ENCODE data around the gene DLG2. TPM values are rescaled to one million over a fixed set of nuclear protein-coding genes. Genes with fewer than 3 reads are reported as not detected.

DLG2 gene
- total and polyA plus RNA-seq, 2 of the 8 experiments (the other 6 are each of a cell fraction or from before 2014, with no cell fraction given), result 1.7 to 14.3 TPM

DNA sequence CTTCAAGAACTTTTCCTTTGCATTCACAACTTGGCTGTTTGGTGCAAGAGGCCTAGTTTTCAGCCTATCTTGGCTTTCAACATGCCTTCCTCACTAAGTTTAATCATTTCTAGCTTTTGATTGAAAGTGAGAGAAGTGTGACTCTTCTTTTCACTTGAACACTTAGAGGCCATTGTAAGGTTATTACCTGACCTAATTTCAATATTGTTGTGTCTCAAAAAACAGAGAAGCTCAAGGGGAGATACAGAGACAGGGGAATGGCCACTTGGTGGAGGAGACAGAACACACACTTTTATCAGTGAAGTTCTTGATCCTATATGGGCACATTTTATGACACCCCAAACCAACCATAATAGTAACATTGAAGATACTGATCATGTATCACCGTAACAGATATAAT is 532.3 kb downstream of the DLG2 start (continued):
- no peak for TF ChIP-seq JUN (IDR thresholded peaks at IDR 0.05; ENCODE audit: low read depth, low read length)

- H3K27ac ChIP-seq (ENCODE audit: low read depth, low read length), result no peak overlapping the region
- H4K91ac ChIP-seq (replicated peaks; ENCODE audit: insufficient read length, low read length), result no peak overlapping the region
- no peaks in the 10 kb centered on the region for H3K79me2 ChIP-seq (ENCODE audit: control insufficient read depth in 1 of 2, insufficient read depth in 2 of 2, low read length in 2 of 2)
- H4K8ac ChIP-seq (ENCODE audit: extremely low read depth, insufficient read depth, low read length), result no peak overlapping the region
- H3K18ac ChIP-seq (ENCODE audit: extremely low read depth, low read length), result no peak overlapping the region
- no peaks in the 10 kb centered on the region for H3K27me3 ChIP-seq (replicated peaks in 1 of 4; ENCODE audit: control insufficient read depth in 3 of 4, extremely low read depth in 1 of 4, insufficient read depth in 3 of 4, low read length in 3 of 4)
- H3K4ac ChIP-seq (replicated peaks; ENCODE audit: insufficient read length, low read depth, low read length), result no peak overlapping the region
- H3K23ac ChIP-seq (ENCODE audit: insufficient read length), result no peak overlapping the region
- H2BK20ac ChIP-seq (ENCODE audit: low read length), result no peak overlapping the region
- POLR2A ChIA-PET (ENCODE audit: partially characterized antibody), result no interaction called here
- H3K4me3 ChIP-seq (ENCODE audit: extremely low read depth in 1 of 4, insufficient read depth in 2 of 4, low read depth in 3 of 4, low read length in 4 of 4), result no peak overlapping the region
- no peaks in the 10 kb centered on the region for H3K23me2 ChIP-seq (ENCODE audit: low read depth, low read length)
- H2BK120ac ChIP-seq (replicated peaks; ENCODE audit: low read depth, low read length), result no peak overlapping the region
- H3K4me1 ChIP-seq (replicated peaks in 1 of 4; ENCODE audit: control insufficient read depth in 3 of 4, insufficient read depth in 4 of 4, low read length in 3 of 4), result no peaks in the 10 kb centered on the region
- H2BK5ac ChIP-seq (ENCODE audit: low read depth, low read length), result no peak overlapping the region
- CTCF ChIA-PET (ENCODE audit: partially characterized antibody), result no interaction called here
- no peak overlapping the region for H2BK12ac ChIP-seq (ENCODE audit: low read depth, low read length)
- TF ChIP-seq ASH2L (IDR thresholded peaks at IDR 0.05; ENCODE audit: low read length) (no peak), RAD21 (IDR thresholded peaks at IDR 0.05 in 1 of 2, conservative IDR thresholded peaks at IDR 0.05 in 1 of 2; ENCODE audit: low read depth in 2 of 2, low read length in 2 of 2) (no peak), CREB1 (IDR thresholded peaks at IDR 0.05) (no peak), NRF1 (IDR thresholded peaks at IDR 0.05; ENCODE audit: low read depth, low read length) (no peak), BCL11A (IDR thresholded peaks at IDR 0.05; ENCODE audit: low read depth in 2 of 2, low read length in 2 of 2) (no peak), SRF (IDR thresholded peaks at IDR 0.05; ENCODE audit: low read depth, low read length) (no peak), POLR2A (IDR thresholded peaks at IDR 0.05; ENCODE audit: control extremely low read depth in 1 of 2, low read depth in 2 of 2, low read length in 2 of 2) (no peak)
- H2AFZ ChIP-seq (ENCODE audit: low read length), result no peak overlapping the region
- DNase-seq (ENCODE audit: low read depth in 1 of 2, low spot score in 2 of 2) (no peak), FAIRE-seq (no peak)
- no peak overlapping the region for H4K5ac ChIP-seq (ENCODE audit: insufficient read length, low read depth, low read length)
- H3K36me3 ChIP-seq (ENCODE audit: control insufficient read depth in 2 of 4, insufficient read depth in 4 of 4, low read length in 3 of 4), result no peaks in the 10 kb centered on the region
- H3K9ac ChIP-seq (replicated peaks in 1 of 4; ENCODE audit: extremely low read depth in 1 of 4, low read depth in 3 of 4, low read length in 3 of 4), result no peak overlapping the region
- 88% methylated on average over 1 of the region's 1 CpG; no CpG with 5 or more reads in 1 of the 2 experiments for WGBS, 2 experiments (ENCODE audit: extremely low coverage in 1 of 2, insufficient coverage in 1 of 2, insufficient read length in 1 of 2, insufficient replicate concordance in 2 of 2, low coverage in 1 of 2, low lambda C conversion rate in 2 of 2, missing lambda C conversion rate in 1 of 2)
- H3K9me3 ChIP-seq (ENCODE audit: insufficient read depth in 2 of 2, low read depth in 1 of 2, low read length in 1 of 2), result no peaks in the 10 kb centered on the region
- no peaks in the 10 kb centered on the region for H3K79me1 ChIP-seq (ENCODE audit: low read depth, low read length)
- H4K20me1 ChIP-seq (replicated peaks in 1 of 2; ENCODE audit: control insufficient read depth in 1 of 2, insufficient read depth in 2 of 2, low read length in 2 of 2), result no peaks in the 10 kb centered on the region
- H3K14ac ChIP-seq (ENCODE audit: insufficient read length), result no peak overlapping the region
- no peak overlapping the region for H3K56ac ChIP-seq (replicated peaks; ENCODE audit: insufficient read length, low read depth, low read length)
- no peak overlapping the region for H2BK15ac ChIP-seq (ENCODE audit: low read length)
- H2AK5ac ChIP-seq (ENCODE audit: low read depth, low read length), result no peak overlapping the region
- no peak overlapping the region for H3K4me2 ChIP-seq (ENCODE audit: insufficient read depth in 1 of 2, low read depth in 2 of 2, low read length in 2 of 2)
Observed at GRCh38 chr11:85089654-85090053, 537.5 kb downstream of the DLG2 start.
